ENCODE data around the gene SCUBE1.

DNA sequence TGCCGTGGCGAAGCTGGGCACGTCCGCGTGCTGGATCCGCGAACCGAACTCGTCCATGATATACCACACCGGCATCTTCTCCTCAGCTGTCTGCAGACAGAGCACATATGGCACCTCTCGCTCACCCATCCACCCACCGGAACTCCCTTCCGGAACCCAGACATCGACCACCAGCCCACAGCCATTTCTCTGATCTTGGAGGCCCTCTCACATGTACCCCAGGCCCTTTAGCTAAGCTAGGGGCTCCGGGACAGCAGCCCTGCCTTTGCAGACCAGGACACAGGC, 163.3 kb downstream of the SCUBE1 start:
- no peak for TF ChIP-seq CEBPB (IDR thresholded peaks at IDR 0.05)
- no peak for TF ChIP-seq NFIC (IDR thresholded peaks at IDR 0.05)
- no peak for TF ChIP-seq YY1 (IDR thresholded peaks at IDR 0.05; ENCODE audit: low read depth)
- no peak for TF ChIP-seq CREB1 (IDR thresholded peaks at IDR 0.05; ENCODE audit: low read depth)
